H1 (cell line): ENCODE data around the gene CACNA1C. TPM values are rescaled to one million over a fixed set of nuclear protein-coding genes. Genes with fewer than 3 reads are reported as not detected.

Experiments
- CTCF ChIA-PET: fragments of 300-600 bp; sonication (Branson Sonifier 250); formaldehyde crosslinking; loops from one replicate; lab custom pipeline; 2021; ENCODE audit not compliant: partially characterized antibody; lab: Charles Lee
- POLR2A ChIA-PET: fragments of 300-600 bp; sonication (Branson Sonifier 250); formaldehyde crosslinking; loops from one replicate; lab custom pipeline; 2021; ENCODE audit warnings: inconsistent platforms; ENCODE audit not compliant: partially characterized antibody; lab: Charles Lee
- DNase-seq, 2 experiments: peaks; one replicate each; pipeline versions ENCODE4 v3.0.0 to v3.0.0-alpha.2; 2010 to 2022; ENCODE audit warnings: low spot score in 2 of 2, low read depth in 1 of 2, mixed read lengths in 1 of 2
- FAIRE-seq: peaks from 2 replicates; lab custom pipeline; 2011; peaks lifted over from hg19 to GRCh38; lab: Jason Lieb, UNC
- H2AFZ ChIP-seq: 2 replicates; pipeline ENCODE4 v1.8.1; 2012; ENCODE audit warnings: low read length, inconsistent platforms
- H2AK5ac ChIP-seq: 2 replicates; pipeline ENCODE4 v1.6.1; 2013; ENCODE audit warnings: low read depth, low read length
- H2BK120ac ChIP-seq: replicated peaks from 2 replicates; pipeline ENCODE3; 2013; ENCODE audit warnings: low read depth, low read length, inconsistent platforms
- H2BK12ac ChIP-seq: 2 replicates; pipeline ENCODE4 v1.6.1; 2013; ENCODE audit warnings: low read depth, low read length
- H2BK15ac ChIP-seq: 2 replicates; pipeline ENCODE4 v1.6.1; 2013; ENCODE audit warnings: low read length
- H2BK20ac ChIP-seq: 2 replicates; pipeline ENCODE4 v1.6.1; 2013; ENCODE audit warnings: low read length
- H2BK5ac ChIP-seq: 2 replicates; pipeline ENCODE4 v1.6.1; 2013; ENCODE audit warnings: low read depth, low read length
- H3K14ac ChIP-seq: 2 replicates; pipeline ENCODE4 v1.6.1; 2013; ENCODE audit warnings: inconsistent platforms; ENCODE audit not compliant: insufficient read length
- H3K18ac ChIP-seq: 2 replicates; pipeline ENCODE4 v1.6.1; 2013; ENCODE audit warnings: low read length; ENCODE audit errors: extremely low read depth
- H3K23ac ChIP-seq: 2 replicates; pipeline ENCODE4 v1.6.1; 2013; ENCODE audit warnings: inconsistent platforms; ENCODE audit not compliant: insufficient read length
- H3K23me2 ChIP-seq: 2 replicates; pipeline ENCODE4 v1.6.1; 2013; ENCODE audit warnings: low read depth, low read length
- H3K27ac ChIP-seq: 2 replicates; pipeline ENCODE4 v1.6.1; 2011; ENCODE audit warnings: low read depth, low read length, inconsistent platforms
- H3K27me3 ChIP-seq, 4 experiments: replicated peaks in 1 of 4; 1 replicate in 1 of 4; 2 replicates in 3 of 4; pipeline versions ENCODE4 v1.6.1 to v1.8.1; 2011 to 2013; ENCODE audit warnings: low read length in 3 of 4, mild to moderate bottlenecking in 3 of 4, inconsistent platforms in 2 of 4, mixed read lengths in 2 of 4, moderate library complexity in 1 of 4; ENCODE audit not compliant: control insufficient read depth in 3 of 4, insufficient read depth in 3 of 4; ENCODE audit errors: extremely low read depth in 1 of 4
- H3K36me3 ChIP-seq, 4 experiments: 2 replicates each; pipeline versions ENCODE4 v1.6.1 to v1.8.1; 2011 to 2013; ENCODE audit warnings: mild to moderate bottlenecking in 4 of 4, low read length in 3 of 4, moderate library complexity in 2 of 4, control low read depth in 1 of 4, inconsistent platforms in 1 of 4; ENCODE audit not compliant: insufficient read depth in 4 of 4, control insufficient read depth in 2 of 4
- H3K4ac ChIP-seq: replicated peaks from 2 replicates; pipeline ENCODE3; 2013; ENCODE audit warnings: low read length, low read depth, mixed read lengths, inconsistent platforms; ENCODE audit not compliant: insufficient read length
- H3K4me1 ChIP-seq, 4 experiments: replicated peaks in 1 of 4; 1 replicate in 1 of 4; 2 replicates in 3 of 4; pipeline versions ENCODE4 v1.6.1 to v1.8.1; 2011 to 2013; ENCODE audit warnings: low read length in 3 of 4, inconsistent platforms in 2 of 4, mixed read lengths in 1 of 4; ENCODE audit not compliant: insufficient read depth in 4 of 4, control insufficient read depth in 3 of 4
- H3K4me2 ChIP-seq, 2 experiments: 2 replicates each; pipeline versions ENCODE4 v1.6.1 to v1.8.1; 2011 to 2013; ENCODE audit warnings: low read depth in 2 of 2, low read length in 2 of 2, control low read depth in 1 of 2, inconsistent platforms in 1 of 2, mild to moderate bottlenecking in 1 of 2; ENCODE audit not compliant: insufficient read depth in 1 of 2
- H3K4me3 ChIP-seq, 4 experiments: fragments of 200-600, 300-600 bp in 1 of 4; sonication (generic), shearing (Covaris generic), sonication (Bioruptor Twin) in 1 of 4; 2 replicates each; pipeline versions ENCODE4 v1.5.1 to v1.8.1; 2011 to 2016; ENCODE audit warnings: low read length in 4 of 4, low read depth in 3 of 4, control low read depth in 2 of 4, inconsistent platforms in 2 of 4, mild to moderate bottlenecking in 2 of 4, mixed read lengths in 1 of 4, moderate library complexity in 1 of 4; ENCODE audit not compliant: insufficient read depth in 2 of 4; ENCODE audit errors: extremely low read depth in 1 of 4
- H3K56ac ChIP-seq: replicated peaks from 2 replicates; pipeline ENCODE3; 2013; ENCODE audit warnings: low read depth, mild to moderate bottlenecking, mixed read lengths, low read length, inconsistent platforms; ENCODE audit not compliant: insufficient read length
- H3K79me1 ChIP-seq: 2 replicates; pipeline ENCODE4 v1.6.1; 2013; ENCODE audit warnings: low read depth, low read length, control low read depth
- H3K79me2 ChIP-seq, 2 experiments: 2 replicates each; pipeline versions ENCODE4 v1.6.1 to v1.8.1; 2012 to 2013; ENCODE audit warnings: low read length in 2 of 2, mild to moderate bottlenecking in 2 of 2, inconsistent platforms in 1 of 2; ENCODE audit not compliant: insufficient read depth in 2 of 2, control insufficient read depth in 1 of 2
- H3K9ac ChIP-seq, 4 experiments: replicated peaks in 1 of 4; 1 replicate in 1 of 4; 2 replicates in 3 of 4; pipeline versions ENCODE4 v1.6.1 to v1.8.1; 2011 to 2013; ENCODE audit warnings: low read depth in 3 of 4, low read length in 3 of 4, control low read depth in 2 of 4, mild to moderate bottlenecking in 2 of 4, moderate library complexity in 2 of 4, inconsistent platforms in 1 of 4; ENCODE audit errors: extremely low read depth in 1 of 4
- H3K9me3 ChIP-seq, 2 experiments: 2 replicates each; pipeline versions ENCODE4 v1.6.1 to v1.8.1; 2012 to 2013; ENCODE audit warnings: mild to moderate bottlenecking in 2 of 2, moderate library complexity in 2 of 2, control low read depth in 1 of 2, inconsistent platforms in 1 of 2, low read depth in 1 of 2, low read length in 1 of 2, mixed read lengths in 1 of 2; ENCODE audit not compliant: insufficient read depth in 2 of 2
- H4K20me1 ChIP-seq, 2 experiments: replicated peaks in 1 of 2; 2 replicates each; pipeline versions ENCODE3 to v1.8.1; 2011 to 2013; ENCODE audit warnings: inconsistent platforms in 2 of 2, low read length in 2 of 2, mild to moderate bottlenecking in 1 of 2; ENCODE audit not compliant: insufficient read depth in 2 of 2, control insufficient read depth in 1 of 2
- H4K5ac ChIP-seq: 2 replicates; pipeline ENCODE4 v1.6.1; 2013; ENCODE audit warnings: low read length, low read depth, mixed read lengths, inconsistent platforms; ENCODE audit not compliant: insufficient read length
- H4K8ac ChIP-seq: 2 replicates; pipeline ENCODE4 v1.8.0; 2013; ENCODE audit warnings: mild to moderate bottlenecking, moderate library complexity, low read length, inconsistent platforms; ENCODE audit not compliant: insufficient read depth; ENCODE audit errors: extremely low read depth
- H4K91ac ChIP-seq: replicated peaks from 2 replicates; pipeline ENCODE3; 2013; ENCODE audit warnings: low read length, mixed read lengths, inconsistent platforms; ENCODE audit not compliant: insufficient read length
- FOSL1 ChIP-seq: IDR thresholded peaks from 2 replicates; pipeline ENCODE4 v1.6.1; 2011; ENCODE audit warnings: mild to moderate bottlenecking, low read depth, low read length, moderate library complexity; ENCODE audit not compliant: insufficient read depth
- RAD21 ChIP-seq, 2 experiments: IDR thresholded peaks in 1 of 2; conservative IDR thresholded peaks in 1 of 2; 2 replicates each; pipeline ENCODE4 v1.6.1; 2011; ENCODE audit warnings: low read depth in 2 of 2, low read length in 2 of 2, improper control_type of control experiment in 1 of 2, inconsistent platforms in 1 of 2, mild to moderate bottlenecking in 1 of 2, moderate library complexity in 1 of 2
- ZNF274 ChIP-seq: IDR thresholded peaks from 2 replicates; pipeline ENCODE4 v1.7.0; 2012; ENCODE audit warnings: low read length, borderline replicate concordance; ENCODE audit errors: extremely low read depth
- WGBS, 2 experiments: shearing (Covaris generic) in 1 of 2; methylation state at CpG; one replicate each; pipeline versions ENCODE4 v1.1.6 to v1.1.7; 2013 to 2015; ENCODE audit warnings: low lambda C conversion rate in 2 of 2, mixed read lengths in 2 of 2, inconsistent platforms in 1 of 2, low coverage in 1 of 2, missing lambda C conversion rate in 1 of 2; ENCODE audit not compliant: insufficient replicate concordance in 2 of 2, insufficient coverage in 1 of 2, insufficient read length in 1 of 2; ENCODE audit errors: extremely low coverage in 1 of 2, missing lambda C conversion rate in 1 of 2; 5-methylcytosine and 5-hydroxymethylcytosine counted together
- polyA plus RNA-seq, 7 experiments: library from polyadenylated mRNA; depleted of rRNA in 3 of 7; stranded (reverse) in 5 of 7; unstranded in 2 of 7; fragments of >200 nt in 5 of 7; fragments of 200-250 nt in 2 of 7; gene quantifications; 1 replicate in 5 of 7; 2 replicates in 1 of 7; 4 replicates in 1 of 7; pipeline versions ENCODE4 v1.2.1 to v1.2.3, GENCODE V29; 2011 to 2013; ENCODE audit warnings: missing spikeins in 2 of 7, mixed read lengths in 2 of 7
- total RNA-seq: library from RNA; stranded (reverse); fragmentation: NEBNext Ultra II Directional; extraction: Animal tissue kit (Norgen Biotek cat#: 25700); gene quantifications from 2 replicates; pipeline ENCODE4 v1.2.1, GENCODE V29; 2021

CACNA1C gene
- total and polyA plus RNA-seq, 2 of the 8 experiments (the other 6 are each of a cell fraction or from before 2014, with no cell fraction given) = 1.3 TPM

DNA sequence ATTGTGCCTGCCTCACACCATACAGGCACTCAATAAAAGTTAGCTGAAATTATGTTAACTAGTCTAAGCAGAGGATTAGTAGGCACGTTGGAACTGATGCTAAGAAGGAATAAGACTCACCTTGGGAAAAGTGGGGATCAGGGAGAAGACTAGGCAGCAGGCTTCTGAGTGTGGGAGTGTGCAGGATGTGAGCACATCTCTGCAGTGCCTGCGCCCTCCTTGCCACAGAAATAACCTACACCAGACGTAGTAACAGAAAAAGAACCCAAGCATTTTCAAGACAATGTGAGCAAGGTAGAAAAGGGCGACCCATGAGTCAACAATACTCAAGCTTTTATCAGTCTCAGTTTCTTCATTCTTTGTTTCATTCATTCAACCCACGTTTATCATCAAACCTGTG is 113.9 kb downstream of the CACNA1C start:
- H3K9me3 ChIP-seq = no peaks in the 10 kb centered on the region; a peak in 1 of 4 replicates
- no peak overlapping the region for H4K8ac ChIP-seq
- no peak overlapping the region for H3K14ac ChIP-seq
- H2AK5ac ChIP-seq = no peak overlapping the region
- WGBS, 2 experiments = 86% methylated on average over 5 of the region's 5 CpGs; no CpG with 5 or more reads in 1 of the 2 experiments
- no peak overlapping the region for H2BK120ac ChIP-seq
- no peak overlapping the region for H2BK20ac ChIP-seq
- no peak overlapping the region for H2BK15ac ChIP-seq
- no peak overlapping the region for H4K5ac ChIP-seq
- H2AFZ ChIP-seq = no peak overlapping the region
- H3K79me1 ChIP-seq = no peaks in the 10 kb centered on the region
- no peak overlapping the region for H3K56ac ChIP-seq
- no peak overlapping the region for H3K4me2 ChIP-seq
- no peak overlapping the region for H2BK12ac ChIP-seq
- no peak overlapping the region for H3K23ac ChIP-seq
- no peaks in the 10 kb centered on the region for H3K4me1 ChIP-seq
- H4K91ac ChIP-seq = no peak overlapping the region
- DNase-seq = no peak
- ChIA-PET CTCF (no interaction called here), POLR2A (no interaction called here)
- H3K23me2 ChIP-seq = no peaks in the 10 kb centered on the region
- no peak overlapping the region for H3K4me3 ChIP-seq
- H3K27me3 ChIP-seq = no peaks in the 10 kb centered on the region; a peak in 1 of 7 replicates
- no peaks in the 10 kb centered on the region for H3K36me3 ChIP-seq
- H3K79me2 ChIP-seq = no peaks in the 10 kb centered on the region
- H3K18ac ChIP-seq = no peak overlapping the region
- H3K4ac ChIP-seq = no peak overlapping the region
- H3K27ac ChIP-seq = no peak overlapping the region
- no peaks in the 10 kb centered on the region for H4K20me1 ChIP-seq
- H2BK5ac ChIP-seq = no peak overlapping the region
- H3K9ac ChIP-seq = no peak overlapping the region
- TF ChIP-seq ZNF274 = no peak
- TF ChIP-seq FOSL1 = no peak
- no peak for TF ChIP-seq RAD21 (IDR thresholded peaks at IDR 0.05 in 1 of 2, conservative IDR thresholded peaks at IDR 0.05 in 1 of 2; ENCODE audit: low read depth in 2 of 2, low read length in 2 of 2)
- no peak for FAIRE-seq
